Type B pancreatic cell (in vitro differentiated cells): ENCODE data around the gene MRPL22. TPM values are rescaled to one million over a fixed set of nuclear protein-coding genes. Genes with fewer than 3 reads are reported as not detected.
"Not testable (repeated sequence)": the region's sequence is repeated elsewhere in the genome, so short reads cannot be mapped to it uniquely, and the experiment has no call there.

Experiments
- DNase-seq: peaks from one replicate; pipeline ENCODE4 v3.0.0; 2021; ENCODE audit warnings: mixed read lengths; ENCODE audit not compliant: unreplicated experiment; ENCODE audit errors: extremely low spot score
- H3K27ac Mint-ChIP-seq: 2 replicates; pipeline ENCODE4 v1.8.0; 2021; ENCODE audit warnings: mild to moderate bottlenecking, mixed read lengths
- H3K27me3 Mint-ChIP-seq: 2 replicates; pipeline ENCODE4 v1.8.0; 2021; ENCODE audit warnings: mixed read lengths
- H3K36me3 Mint-ChIP-seq: 2 replicates; pipeline ENCODE4 v1.8.0; 2021; ENCODE audit warnings: mixed read lengths
- H3K4me1 Mint-ChIP-seq: one replicate; pipeline ENCODE4 v1.8.0; 2021; ENCODE audit warnings: mixed read lengths; ENCODE audit not compliant: unreplicated experiment
- H3K4me3 Mint-ChIP-seq: 2 replicates; pipeline ENCODE4 v1.8.0; 2021; ENCODE audit warnings: mild to moderate bottlenecking, mixed read lengths
- H3K9me3 Mint-ChIP-seq: 2 replicates; pipeline ENCODE4 v1.8.0; 2021; ENCODE audit warnings: mixed read lengths
- CTCF ChIP-seq: fragments of 200-600 bp; sonication (generic); conservative IDR thresholded peaks from 2 replicates; pipeline ENCODE4 v1.5.0; 2021; ENCODE audit warnings: antibody characterized with exemption, mild to moderate bottlenecking
- total RNA-seq: library from RNA; stranded (reverse); gene quantifications from 2 replicates; pipeline ENCODE4 v1.2.1, GENCODE V29; 2021; ENCODE audit warnings: low replicate concordance

MRPL22 gene
- total RNA-seq, 1 donor from 2014 or later: 54.9 TPM

GRCh38 chr5:154898210-154898609, 42.7 kb upstream of the MRPL22 start:
- no peak overlapping the region for H3K4me3 Mint-ChIP-seq

GRCh38 chr5:154899151-154899816, 41.6 kb upstream of the MRPL22 start:
- H3K4me3 Mint-ChIP-seq: no peak overlapping the region
- H3K27ac Mint-ChIP-seq: no peak overlapping the region
- H3K4me1 Mint-ChIP-seq: no peaks in the 10 kb centered on the region
- no peaks in the 10 kb centered on the region for H3K27me3 Mint-ChIP-seq
- H3K36me3 Mint-ChIP-seq: peaks cover 42% of the 10 kb centered on the region
- DNase-seq: no peak
- no peak for TF ChIP-seq CTCF
- no peaks in the 10 kb centered on the region for H3K9me3 Mint-ChIP-seq

More at GRCh38 chr5:154898210-154898609, 42.7 kb upstream of the MRPL22 start:
- H3K36me3 Mint-ChIP-seq: peaks cover 37% of the 10 kb centered on the region
- TF ChIP-seq CTCF: no peak
- no peaks in the 10 kb centered on the region for H3K27me3 Mint-ChIP-seq
- H3K27ac Mint-ChIP-seq: no peak overlapping the region
- no peak for DNase-seq
- no peaks in the 10 kb centered on the region for H3K9me3 Mint-ChIP-seq
- no peaks in the 10 kb centered on the region for H3K4me1 Mint-ChIP-seq

GRCh38 chr5:154900066-154900465, 40.8 kb upstream of the MRPL22 start:
- Mint-ChIP-seq H3K4me1 (no peaks in the 10 kb centered on the region), H3K4me3 (no peak overlapping the region), H3K27ac (no peak overlapping the region), H3K9me3 (no peaks in the 10 kb centered on the region), H3K36me3 (peaks cover 42% of the 10 kb centered on the region), H3K27me3 (no peaks in the 10 kb centered on the region)
- DNase-seq: no peak
- no peak for TF ChIP-seq CTCF

- DNase-seq: no peak
- no peak overlapping the region for H3K27ac Mint-ChIP-seq
- TF ChIP-seq CTCF: no peak
- H3K9me3 Mint-ChIP-seq: no peaks in the 10 kb centered on the region
- peaks cover 30% of the 10 kb centered on the region for H3K36me3 Mint-ChIP-seq
- no peak overlapping the region for H3K4me3 Mint-ChIP-seq
- no peaks in the 10 kb centered on the region for H3K4me1 Mint-ChIP-seq
- H3K27me3 Mint-ChIP-seq: no peaks in the 10 kb centered on the region
These were observed 39.6 kb upstream of the MRPL22 start for GRCh38 chr5:154901276-154901675.

- no peak for TF ChIP-seq CTCF
- no peaks in the 10 kb centered on the region for H3K27me3 Mint-ChIP-seq
- peaks cover 27% of the 10 kb centered on the region for H3K36me3 Mint-ChIP-seq
- H3K4me1 Mint-ChIP-seq: no peaks in the 10 kb centered on the region
- no peak for DNase-seq
- H3K27ac Mint-ChIP-seq: no peak overlapping the region
- H3K9me3 Mint-ChIP-seq: no peaks in the 10 kb centered on the region
- no peak overlapping the region for H3K4me3 Mint-ChIP-seq
These were observed 39.0 kb upstream of the MRPL22 start for GRCh38 chr5:154901913-154902312.

GRCh38 chr5:154905601-154906000, 35.3 kb upstream of the MRPL22 start:
- not testable (repeated sequence) for H3K4me1 Mint-ChIP-seq, H3K27ac Mint-ChIP-seq, H3K4me3 Mint-ChIP-seq, DNase-seq, H3K27me3 Mint-ChIP-seq, H3K9me3 Mint-ChIP-seq
- peaks cover 14% of the 10 kb centered on the region for H3K36me3 Mint-ChIP-seq
